Measurements from ENCODE around the gene KCNIP4.
A peak's percentile ranks its signal among the peaks of the same experiment; 100 is the strongest.

The KCNIP4 gene

DNA sequence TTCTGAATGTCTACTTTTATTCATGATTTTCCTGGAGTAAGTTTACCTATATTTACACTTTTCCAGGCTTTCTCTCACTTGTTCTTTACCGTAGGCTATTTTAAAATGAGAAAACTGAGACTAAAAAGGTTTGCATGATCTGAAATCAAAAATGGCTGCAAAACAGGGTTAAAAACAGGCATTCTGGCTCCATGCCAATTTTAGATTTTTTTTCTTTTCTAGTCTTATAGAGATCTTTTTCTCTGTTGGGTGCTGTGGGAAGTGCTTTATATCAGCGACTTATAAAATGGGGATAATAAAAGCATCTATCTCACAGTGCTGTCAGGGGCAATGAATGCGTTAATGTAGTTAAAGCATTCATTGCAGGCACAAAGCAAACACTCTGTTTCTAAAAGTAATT, 953.6 kb downstream of the KCNIP4 start:
- DNase-seq, result no peak

DNA sequence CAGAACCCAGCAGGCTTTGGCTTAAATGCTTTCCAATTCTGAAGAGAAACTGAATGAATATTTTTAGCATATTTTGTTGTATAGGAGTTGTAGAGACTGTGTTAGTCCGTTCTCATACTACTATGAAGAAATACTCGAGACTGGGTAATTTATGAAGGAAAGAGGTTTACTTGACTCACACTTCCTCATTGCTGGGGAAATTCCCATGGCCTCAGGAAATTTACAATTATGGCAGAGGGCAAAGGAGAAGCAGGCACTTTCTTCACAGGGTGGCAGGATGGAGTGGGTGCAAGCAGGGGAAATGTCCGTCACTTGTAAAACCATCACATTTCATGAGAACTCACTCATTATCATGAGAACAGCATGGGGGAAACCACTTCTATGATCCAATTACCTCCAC, 956.6 kb downstream of the KCNIP4 start:
- DNase-seq, result no peak

GRCh38 chr4:20987191-20987590, 961.4 kb downstream of the KCNIP4 start:
- no peak for DNase-seq

- no peak for DNase-seq
These were observed 964.1 kb downstream of the KCNIP4 start for GRCh38 chr4:20984576-20984836.

GRCh38 chr4:20983763-20984575, 964.6 kb downstream of the KCNIP4 start:
- DNase-seq, result peak in 7 of 58 donors; percentile 1 to 33 (median 4)

DNA sequence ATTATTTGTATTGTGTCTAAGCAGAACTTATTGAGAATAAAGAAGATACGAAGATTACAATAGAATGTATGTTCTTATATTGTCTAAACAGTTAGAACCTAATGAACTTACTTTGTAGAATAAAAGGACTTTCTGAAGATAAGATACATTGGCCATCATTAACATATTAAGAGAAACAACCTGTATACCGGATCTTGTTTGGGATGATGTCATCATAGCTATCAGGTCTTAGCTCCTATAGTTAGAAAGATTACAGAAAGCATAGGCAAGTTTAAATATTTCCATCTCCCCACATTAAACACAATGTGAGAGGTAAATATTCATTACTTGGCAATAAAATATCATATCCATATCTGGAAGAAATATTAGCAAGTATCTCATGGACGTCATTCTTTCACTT, 966.0 kb downstream of the KCNIP4 start:
- no peak for DNase-seq

GRCh38 chr4:20960291-20960690, 988.3 kb downstream of the KCNIP4 start:
- DNase-seq, result no peak

- DNase-seq, result no peak
These were observed 994.0 kb downstream of the KCNIP4 start for GRCh38 chr4:20954541-20954940.

DNA sequence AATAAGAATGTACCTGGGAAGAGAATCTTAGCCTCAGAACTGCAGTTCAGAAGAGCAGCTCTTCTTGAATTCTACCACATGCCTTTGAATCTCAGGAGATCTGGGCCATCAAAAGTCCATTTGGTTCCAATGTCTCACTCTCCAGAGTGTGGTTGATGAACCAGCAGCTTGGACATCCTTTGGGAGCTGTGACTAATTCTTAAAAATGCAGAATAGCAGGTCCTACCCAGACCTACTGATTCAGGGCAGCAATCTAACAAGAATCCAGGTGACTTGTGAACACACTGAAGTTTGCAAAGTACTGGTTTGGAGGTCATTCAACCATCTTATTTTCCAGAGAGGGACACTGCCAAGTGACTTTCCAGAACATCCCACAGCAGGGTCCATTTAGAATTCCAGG, 1003.6 kb downstream of the KCNIP4 start:
- DNase-seq, result no peak

DNA sequence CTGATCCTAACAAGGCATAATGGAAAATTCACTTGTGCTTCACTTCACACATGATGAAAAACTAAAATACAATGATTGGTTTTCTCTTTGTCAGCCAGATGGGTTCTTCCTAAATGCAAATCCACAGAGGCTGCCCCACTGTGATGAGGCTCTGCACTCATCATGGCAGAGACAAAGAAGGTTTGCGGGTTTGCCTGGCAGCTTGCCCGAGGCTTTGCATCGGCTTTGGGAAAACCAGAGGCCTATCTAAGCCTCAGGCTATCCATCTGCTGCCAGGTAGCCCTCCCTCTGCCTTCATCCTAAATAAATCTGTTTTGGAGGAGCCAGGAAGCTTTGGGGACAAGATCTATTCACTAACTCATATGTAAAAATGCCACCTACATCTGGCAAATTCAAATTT, 1004.1 kb downstream of the KCNIP4 start:
- no peak for DNase-seq

- DNase-seq, result no peak
These were observed 1010.4 kb downstream of the KCNIP4 start for GRCh38 chr4:20938204-20938603.

DNA sequence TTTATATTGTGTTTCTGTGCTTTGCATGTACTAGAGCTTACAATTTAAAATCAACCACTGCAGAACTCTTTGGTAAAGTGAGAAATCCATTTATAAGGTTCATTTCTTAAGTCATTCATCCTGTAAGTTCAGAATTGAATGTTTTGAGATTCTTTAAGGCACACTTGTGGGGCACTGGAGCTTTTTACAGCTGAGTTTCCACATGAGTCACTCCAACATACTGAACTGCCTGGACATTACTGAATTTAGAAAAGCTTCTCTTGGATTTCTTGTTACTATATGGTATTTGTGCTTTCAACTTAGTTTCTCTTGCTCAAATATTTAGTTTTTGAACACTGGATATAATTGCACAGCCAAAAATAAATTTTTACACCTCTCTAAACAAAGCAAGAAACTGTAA, 1022.0 kb downstream of the KCNIP4 start:
- no peak for DNase-seq

- no peak for DNase-seq
These were observed 1023.4 kb downstream of the KCNIP4 start for GRCh38 chr4:20925176-20925575.

DNA sequence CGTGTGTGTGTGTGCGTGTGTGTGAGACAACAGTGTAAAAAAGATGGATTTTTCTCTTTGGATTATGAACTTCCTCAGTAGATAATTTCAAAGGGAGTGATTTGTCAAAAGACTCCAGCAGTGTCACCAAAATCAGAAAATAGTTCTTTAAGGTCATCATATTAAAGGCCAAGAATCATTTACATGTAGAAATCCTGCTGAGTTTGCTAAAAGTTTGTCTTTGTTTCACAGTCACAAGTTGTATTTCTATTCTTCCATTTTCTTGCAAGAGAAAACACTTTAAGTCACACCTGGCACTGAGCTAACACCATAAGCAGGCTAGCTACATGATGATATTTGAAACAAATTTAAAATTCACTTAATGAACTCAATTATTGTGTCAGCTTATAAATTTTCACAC, 1025.6 kb downstream of the KCNIP4 start:
- DNase-seq, result no peak

DNA sequence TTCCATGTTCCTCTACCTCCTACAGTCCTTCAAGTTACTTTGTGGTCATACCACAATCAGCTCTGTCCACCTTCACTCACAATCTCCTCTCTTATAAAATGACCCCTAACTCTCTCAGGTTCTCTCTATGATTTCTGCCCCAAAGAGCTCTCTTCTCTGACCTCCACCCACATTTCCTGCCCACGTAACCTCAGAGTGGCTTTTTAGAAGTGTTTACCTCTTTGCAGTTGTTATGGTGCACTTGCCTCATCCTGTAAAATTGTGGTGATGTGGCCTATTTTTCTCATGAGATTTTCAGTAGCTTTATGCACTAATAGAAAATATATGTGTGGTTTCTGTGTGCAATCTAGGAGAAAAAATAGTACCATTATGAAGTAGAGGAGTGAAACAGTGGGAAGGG, 1032.5 kb downstream of the KCNIP4 start:
- DNase-seq, result no peak

DNA sequence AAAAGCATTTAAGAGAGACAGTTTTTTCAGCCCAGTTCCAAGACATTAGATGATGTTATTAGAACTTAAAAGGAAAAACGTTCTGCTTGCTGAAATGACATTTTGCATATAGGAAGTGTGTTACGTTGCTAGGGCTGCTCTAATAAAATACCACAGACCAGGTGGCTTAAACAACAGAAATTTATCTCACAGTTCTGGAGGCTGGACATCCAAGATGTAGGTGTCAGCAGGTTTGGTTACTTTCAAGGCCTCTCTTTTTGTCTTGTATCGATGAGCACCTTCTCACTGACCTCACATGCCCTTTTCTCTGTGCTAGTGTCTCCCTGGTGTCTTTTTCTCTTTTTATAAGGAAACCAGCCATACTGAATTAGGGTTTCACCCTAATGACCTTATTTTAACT, 1043.6 kb downstream of the KCNIP4 start:
- no peak for DNase-seq

GRCh38 chr4:20901851-20902250, 1046.7 kb downstream of the KCNIP4 start:
- no peak for DNase-seq

DNA sequence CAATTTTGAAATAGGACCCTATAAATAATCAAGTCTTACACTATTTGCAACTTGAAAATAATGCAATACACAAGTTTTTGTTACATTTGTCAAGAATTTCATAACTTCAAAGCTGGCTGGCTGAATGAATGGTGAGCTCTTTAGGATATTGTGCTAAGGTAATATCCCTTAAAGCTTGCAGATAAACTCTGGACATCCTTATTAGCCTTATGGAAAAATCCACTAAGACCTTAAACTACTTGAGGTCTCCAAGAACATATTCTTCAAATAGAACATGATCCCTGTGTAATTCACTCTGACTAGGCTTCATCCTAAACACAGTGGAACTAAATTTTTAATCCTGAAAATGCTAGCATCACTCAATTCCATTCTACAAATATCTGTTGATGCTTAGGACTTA, 1049.0 kb downstream of the KCNIP4 start:
- no peak for DNase-seq

DNA sequence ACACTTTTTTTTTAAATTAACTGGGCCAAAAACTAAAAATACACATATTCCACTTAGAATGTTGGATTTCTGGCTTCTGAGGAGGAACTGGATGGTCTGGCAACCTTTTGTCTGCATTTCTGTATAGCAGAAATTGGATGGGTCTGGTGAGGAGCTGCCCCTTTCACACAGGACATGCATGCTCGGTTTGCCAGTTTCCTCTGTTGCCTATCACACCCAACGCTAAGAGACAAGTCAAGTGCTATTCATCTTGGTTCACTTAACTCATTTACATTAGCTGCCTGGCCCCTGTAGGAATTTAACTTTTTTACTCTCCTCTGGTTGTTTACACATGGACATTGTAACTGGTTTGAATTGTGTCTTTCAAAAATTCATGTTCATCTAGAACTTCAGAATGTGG, 1052.6 kb downstream of the KCNIP4 start:
- no peak for DNase-seq

- DNase-seq, result no peak
These were observed 1053.4 kb downstream of the KCNIP4 start for GRCh38 chr4:20895208-20895607.

GRCh38 chr4:20890761-20891160, 1057.8 kb downstream of the KCNIP4 start:
- DNase-seq, result no peak

DNA sequence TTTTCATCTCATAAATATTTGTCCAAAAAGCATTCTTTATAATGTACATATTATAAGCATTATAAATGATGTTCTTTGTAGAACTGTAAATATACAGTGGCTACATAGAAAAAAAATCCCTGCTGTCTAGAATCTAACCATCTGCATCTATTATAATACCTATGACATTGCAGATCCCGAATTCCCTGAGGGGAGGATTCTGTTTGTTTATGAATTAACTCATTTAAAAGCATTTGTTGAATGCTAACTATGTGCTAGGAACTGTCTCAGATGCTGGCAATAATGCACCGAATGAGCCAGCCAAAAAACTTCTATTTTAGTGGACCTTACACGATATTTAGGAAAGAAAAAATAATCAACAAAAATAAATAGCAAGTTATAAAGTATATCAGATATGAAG, 1058.7 kb downstream of the KCNIP4 start:
- no peak for DNase-seq

GRCh38 chr4:20883677-20884076, 1064.9 kb downstream of the KCNIP4 start:
- DNase-seq, result no peak

DNA sequence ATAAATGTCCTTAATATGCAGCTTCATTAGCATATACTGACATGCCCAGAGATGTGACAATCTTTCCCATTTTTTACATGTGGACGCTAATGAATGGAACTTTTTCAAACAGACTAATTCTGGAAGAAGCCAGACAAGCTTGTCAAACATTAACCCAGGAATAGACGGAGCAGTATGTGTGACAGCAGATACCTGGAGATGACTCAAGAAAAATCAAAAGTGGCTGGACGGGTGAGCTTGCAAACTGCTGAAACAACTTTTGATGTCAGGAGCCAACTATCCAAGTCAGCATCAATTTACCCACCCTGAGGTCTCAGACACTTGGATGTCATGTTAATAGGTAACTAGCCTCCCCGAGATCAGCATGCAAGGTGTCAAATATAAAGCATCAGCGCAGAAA, 1065.3 kb downstream of the KCNIP4 start:
- DNase-seq, result no peak
